C1 segment of cervical spinal cord (tissue), 14 donors: ENCODE results near the gene TGFBR2.

ENCODE experiments used
- DNase-seq, 14 donors: peaks; one replicate each; lab custom pipeline; 2025; lab: John Stamatoyannopoulos, UW

TGFBR2 gene

DNA sequence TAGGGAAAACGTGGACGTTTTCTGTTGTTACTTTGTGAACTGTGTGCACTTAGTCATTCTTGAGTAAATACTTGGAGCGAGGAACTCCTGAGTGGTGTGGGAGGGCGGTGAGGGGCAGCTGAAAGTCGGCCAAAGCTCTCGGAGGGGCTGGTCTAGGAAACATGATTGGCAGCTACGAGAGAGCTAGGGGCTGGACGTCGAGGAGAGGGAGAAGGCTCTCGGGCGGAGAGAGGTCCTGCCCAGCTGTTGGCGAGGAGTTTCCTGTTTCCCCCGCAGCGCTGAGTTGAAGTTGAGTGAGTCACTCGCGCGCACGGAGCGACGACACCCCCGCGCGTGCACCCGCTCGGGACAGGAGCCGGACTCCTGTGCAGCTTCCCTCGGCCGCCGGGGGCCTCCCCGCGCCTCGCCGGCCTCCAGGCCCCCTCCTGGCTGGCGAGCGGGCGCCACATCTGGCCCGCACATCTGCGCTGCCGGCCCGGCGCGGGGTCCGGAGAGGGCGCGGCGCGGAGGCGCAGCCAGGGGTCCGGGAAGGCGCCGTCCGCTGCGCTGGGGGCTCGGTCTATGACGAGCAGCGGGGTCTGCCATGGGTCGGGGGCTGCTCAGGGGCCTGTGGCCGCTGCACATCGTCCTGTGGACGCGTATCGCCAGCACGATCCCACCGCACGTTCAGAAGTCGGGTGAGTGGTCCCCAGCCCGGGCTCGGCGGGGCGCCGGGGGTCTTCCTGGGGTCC, at the start of gene TGFBR2:
TGFBR2 (plus strand) TSS at position 301 of the 731 bp plus-strand sequence; CDS start at position 584, 283 bp downstream.
- DNase-seq = peak in 12 of 14 donors; percentile 18 to 80 (median 55)

- no peak for DNase-seq
These were observed 48.6 kb upstream of the TGFBR2 start for GRCh38 chr3:30557746-30558303.

DNA sequence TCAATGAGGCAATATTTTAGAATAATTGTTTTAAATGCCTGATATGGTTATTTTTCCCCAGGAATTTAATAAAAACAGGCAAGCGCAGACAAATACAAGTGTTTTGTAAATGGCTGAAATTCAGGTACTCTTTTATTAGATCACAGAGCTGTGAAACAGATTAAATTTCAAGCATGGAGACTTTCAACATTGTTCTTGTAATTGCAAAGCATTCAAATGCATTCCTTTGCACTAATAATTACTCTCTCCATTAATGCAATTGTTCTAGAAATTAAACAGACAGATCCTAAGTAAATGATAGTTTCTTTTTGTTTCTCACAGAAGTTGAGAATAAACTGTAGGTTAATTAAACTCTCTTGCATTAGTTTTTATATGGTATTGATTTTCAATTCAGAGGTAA, 42.4 kb upstream of the TGFBR2 start:
- no peak for DNase-seq

- DNase-seq = peak in 1 of 14 donors; percentile 5
These were observed 39.2 kb upstream of the TGFBR2 start for GRCh38 chr3:30567139-30567753.

DNA sequence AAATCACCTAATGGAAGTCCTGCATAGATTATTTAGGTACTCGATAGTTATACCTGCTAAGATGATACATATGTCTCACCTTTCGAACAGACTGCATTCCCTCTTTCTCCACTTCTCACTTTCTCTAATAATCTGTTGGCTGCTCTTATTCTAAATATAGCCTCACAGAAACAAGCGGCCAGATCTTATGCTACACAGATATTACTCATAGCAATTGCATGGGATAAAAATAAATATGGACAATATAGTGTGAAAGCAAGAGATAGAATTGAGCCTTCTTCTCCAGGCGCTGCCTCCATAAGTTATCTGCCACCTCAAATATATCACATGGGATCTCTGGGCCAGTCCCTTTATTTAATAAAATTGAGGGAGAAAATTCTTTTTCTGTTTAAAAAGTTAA, 29.5 kb upstream of the TGFBR2 start:
- no peak for DNase-seq

DNA sequence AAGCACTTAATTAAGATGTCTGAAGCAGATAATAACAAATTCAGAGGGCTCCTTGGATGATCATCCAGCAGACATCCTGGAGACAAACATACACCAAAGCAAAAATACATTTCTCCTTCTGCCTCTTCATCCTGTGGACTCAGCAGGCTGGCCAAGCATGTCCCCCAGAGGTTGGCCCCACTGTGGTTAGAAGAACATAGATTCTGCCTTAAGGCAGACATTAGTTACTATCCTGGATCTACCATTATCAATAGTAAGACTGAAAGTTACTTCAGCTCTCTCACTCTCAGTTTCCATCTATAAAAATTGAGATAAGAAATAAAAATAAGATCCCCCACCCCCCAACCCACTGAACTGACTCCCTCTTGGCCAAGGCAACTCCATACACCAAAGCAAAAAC, 28.6 kb upstream of the TGFBR2 start:
- no peak for DNase-seq

DNA sequence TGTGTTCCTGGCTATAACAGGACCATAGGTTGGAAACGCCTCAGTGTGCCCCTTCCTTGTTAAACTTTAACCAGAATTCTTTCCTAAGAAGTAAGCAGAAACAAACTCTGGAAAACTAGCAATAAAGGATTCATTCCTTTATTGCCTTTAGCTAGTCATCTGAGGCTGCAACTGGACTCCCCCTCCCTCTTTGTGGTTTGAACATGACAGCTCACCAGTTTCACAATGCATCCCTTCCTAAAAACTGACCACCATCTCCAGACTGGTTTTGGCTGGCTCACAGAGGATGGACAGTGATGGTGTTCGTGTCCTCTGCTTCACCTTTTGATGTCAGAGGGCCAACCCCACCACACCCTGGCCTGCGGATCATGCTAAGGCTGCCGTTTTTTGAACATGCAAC, 27.9 kb upstream of the TGFBR2 start:
- DNase-seq = peak in 4 of 14 donors; percentile 10 to 26 (median 11)

DNA sequence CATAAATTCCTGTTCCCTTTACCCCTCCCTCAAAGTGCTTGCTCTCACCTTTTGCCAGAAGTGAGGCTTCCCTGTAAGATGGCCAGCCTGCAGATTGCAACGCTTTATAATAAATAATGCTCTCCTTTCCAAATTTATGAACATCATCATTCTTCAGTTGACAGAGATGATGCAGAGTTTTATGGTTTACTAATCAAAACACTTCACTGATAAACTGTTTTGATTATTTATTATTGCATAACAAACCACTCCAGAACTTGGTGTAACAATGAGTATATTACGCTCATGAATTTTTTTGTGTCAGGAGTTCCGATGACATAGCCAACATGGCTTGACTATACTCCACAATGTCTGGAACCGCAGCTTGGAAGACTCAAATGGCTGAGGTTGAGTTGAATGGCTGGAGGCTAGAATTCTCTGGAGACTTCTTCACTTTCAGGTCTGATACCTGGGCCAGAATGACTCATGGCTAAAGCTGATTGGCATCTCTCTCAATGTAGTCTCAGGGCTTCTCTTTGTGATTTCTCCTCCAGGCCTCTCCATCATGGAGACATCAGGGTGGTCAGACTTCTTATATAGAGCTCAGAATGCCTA, 27.3 kb upstream of the TGFBR2 start:
- DNase-seq = no peak

DNA sequence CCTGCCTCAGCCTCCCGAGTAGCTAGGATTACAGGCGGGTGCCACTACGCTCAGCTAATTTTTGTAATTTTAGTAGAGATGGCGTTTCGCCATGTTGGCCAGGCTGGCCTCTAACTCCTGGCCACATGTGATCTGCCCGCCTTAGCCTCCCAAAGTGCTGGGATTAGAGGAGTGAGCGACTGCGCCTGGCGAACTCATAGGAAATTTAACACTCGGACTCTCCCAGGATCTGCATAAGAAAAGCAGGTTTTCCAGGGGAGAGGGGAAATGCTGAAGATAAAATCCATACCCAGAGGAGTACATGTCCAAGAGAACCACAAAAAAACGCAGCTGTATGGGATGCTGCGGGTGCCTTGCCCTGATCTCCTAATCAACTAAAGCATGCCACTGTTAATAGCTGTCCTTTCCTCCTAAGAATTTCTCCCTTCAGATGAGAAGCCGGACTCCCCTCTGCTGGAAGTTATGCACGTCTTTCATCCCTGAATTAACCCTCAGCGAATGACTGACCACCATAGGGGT, 25.3 kb upstream of the TGFBR2 start:
- no peak for DNase-seq

GRCh38 chr3:30581982-30582381, 24.4 kb upstream of the TGFBR2 start:
- no peak for DNase-seq

DNA sequence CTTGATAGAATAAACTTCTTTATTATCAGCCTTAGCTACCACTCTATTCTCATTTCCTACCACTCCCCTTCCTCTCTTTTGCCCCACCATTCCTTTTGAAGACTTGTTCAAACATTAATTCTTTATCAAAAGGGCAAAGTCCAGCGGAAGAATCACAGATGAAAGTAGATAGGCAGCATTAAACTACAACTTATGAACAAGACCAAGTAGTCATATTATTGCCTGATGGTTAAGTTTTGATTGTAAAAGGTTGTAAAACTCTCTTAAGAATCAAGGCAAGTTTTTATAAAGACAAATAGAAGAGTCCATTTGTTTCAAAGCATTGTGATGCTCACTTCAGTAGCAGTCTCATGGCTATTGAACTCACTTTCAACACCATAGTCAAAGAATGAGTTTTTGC, 22.4 kb upstream of the TGFBR2 start:
- no peak for DNase-seq

GRCh38 chr3:30585654-30586053, 20.7 kb upstream of the TGFBR2 start:
- DNase-seq = no peak

- DNase-seq = no peak
These were observed 20.1 kb upstream of the TGFBR2 start for GRCh38 chr3:30586096-30586805.

GRCh38 chr3:30586806-30587486, 19.5 kb upstream of the TGFBR2 start:
- no peak for DNase-seq

DNA sequence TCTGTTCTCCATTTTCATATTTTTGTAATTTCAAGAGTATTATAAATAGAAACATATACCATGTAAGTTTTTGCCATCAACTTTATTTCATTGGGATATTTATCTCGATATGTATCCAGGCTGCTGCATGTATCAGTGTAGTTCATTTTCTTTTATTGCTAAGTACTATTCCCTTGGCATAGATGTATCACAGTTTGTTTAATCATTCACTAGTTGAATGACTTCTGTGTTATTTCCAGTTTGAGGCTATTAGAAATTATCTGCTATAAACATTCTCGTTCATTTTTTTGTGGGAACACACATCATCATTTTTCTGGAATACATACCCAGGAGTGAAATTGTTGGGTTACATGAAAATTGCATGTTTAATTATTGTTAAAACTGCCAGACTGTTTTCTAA, 18.5 kb upstream of the TGFBR2 start:
- no peak for DNase-seq

GRCh38 chr3:30596152-30596551, 10.2 kb upstream of the TGFBR2 start:
- DNase-seq = no peak

GRCh38 chr3:30597131-30597768, 9.2 kb upstream of the TGFBR2 start:
- DNase-seq = no peak

GRCh38 chr3:30597769-30598134, 8.6 kb upstream of the TGFBR2 start:
- no peak for DNase-seq

DNA sequence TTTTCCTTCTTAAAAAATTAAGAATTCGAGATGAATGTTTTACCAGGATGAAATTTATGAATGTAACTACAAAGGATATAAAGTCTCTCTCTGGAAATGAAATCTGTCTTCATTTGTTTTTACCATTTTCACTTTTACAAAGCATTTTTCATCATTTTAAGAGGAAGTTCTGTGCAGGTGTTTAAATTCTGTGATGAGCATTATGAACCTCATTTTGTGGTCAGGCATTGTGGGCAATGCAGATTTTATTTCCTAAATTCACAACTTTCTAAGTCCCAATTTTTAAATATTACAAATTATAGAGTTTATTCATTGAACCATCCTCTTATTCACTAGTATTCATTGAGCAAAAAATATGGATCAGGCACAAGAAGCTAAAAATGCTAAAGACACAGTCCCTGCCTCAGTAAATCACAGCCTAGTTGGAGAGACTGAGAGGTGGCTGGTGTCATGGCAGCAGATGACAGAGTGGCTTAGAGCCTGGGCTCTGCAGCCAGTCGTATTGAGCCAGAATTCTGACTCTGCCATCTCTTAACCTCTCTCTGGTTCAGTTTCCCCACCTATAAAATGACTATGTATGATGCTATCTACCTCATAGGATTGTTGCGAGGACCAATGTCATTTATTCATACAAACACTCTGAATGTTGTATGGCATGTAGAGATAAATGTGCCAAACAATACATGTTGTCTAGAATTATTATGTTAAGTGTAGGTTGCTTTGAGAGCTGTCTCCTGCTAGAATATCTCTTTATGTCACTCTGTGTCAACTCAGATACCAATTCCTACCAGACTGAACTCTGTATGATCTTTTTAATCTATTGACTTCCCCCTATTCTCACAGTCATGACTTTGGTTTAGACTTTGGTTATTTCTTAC, 7.5 kb upstream of the TGFBR2 start:
- no peak for DNase-seq

GRCh38 chr3:30600572-30600971, 5.8 kb upstream of the TGFBR2 start:
- DNase-seq = no peak
